Duodenal mucosa (tissue), 2 donors: ENCODE results near the gene SYT17.

Experiments used
- H3K27ac ChIP-seq: one replicate; pipeline ENCODE4 v1.7.0; 2013; ENCODE audit warnings: low read depth, low read length
- H3K27me3 ChIP-seq, 2 donors: one replicate each; pipeline ENCODE4 v1.7.0; 2013; ENCODE audit warnings: low read length in 2 of 2, control low read depth in 1 of 2; ENCODE audit not compliant: insufficient read depth in 2 of 2, control insufficient read depth in 1 of 2
- H3K36me3 ChIP-seq, 2 donors: one replicate each; pipeline ENCODE4 v1.7.0; 2013; ENCODE audit warnings: low read length in 2 of 2, control low read depth in 1 of 2; ENCODE audit not compliant: insufficient read depth in 2 of 2, control insufficient read depth in 1 of 2
- H3K4me1 ChIP-seq, 2 donors: one replicate each; pipeline ENCODE4 v1.7.0; 2013; ENCODE audit warnings: low read length in 2 of 2, control low read depth in 1 of 2; ENCODE audit not compliant: insufficient read depth in 2 of 2, control insufficient read depth in 1 of 2
- H3K4me3 ChIP-seq, 2 donors: one replicate each; pipeline ENCODE4 v1.7.0; 2013; ENCODE audit warnings: low read length in 2 of 2, low read depth in 1 of 2
- H3K9ac ChIP-seq, 2 donors: one replicate each; pipeline ENCODE4 v1.7.0; 2013; ENCODE audit warnings: low read length in 2 of 2, low read depth in 1 of 2
- H3K9me3 ChIP-seq, 2 donors: one replicate each; pipeline ENCODE4 v1.7.0; 2013; ENCODE audit warnings: low read length in 2 of 2, control low read depth in 1 of 2; ENCODE audit not compliant: control insufficient read depth in 1 of 2

SYT17 gene

DNA sequence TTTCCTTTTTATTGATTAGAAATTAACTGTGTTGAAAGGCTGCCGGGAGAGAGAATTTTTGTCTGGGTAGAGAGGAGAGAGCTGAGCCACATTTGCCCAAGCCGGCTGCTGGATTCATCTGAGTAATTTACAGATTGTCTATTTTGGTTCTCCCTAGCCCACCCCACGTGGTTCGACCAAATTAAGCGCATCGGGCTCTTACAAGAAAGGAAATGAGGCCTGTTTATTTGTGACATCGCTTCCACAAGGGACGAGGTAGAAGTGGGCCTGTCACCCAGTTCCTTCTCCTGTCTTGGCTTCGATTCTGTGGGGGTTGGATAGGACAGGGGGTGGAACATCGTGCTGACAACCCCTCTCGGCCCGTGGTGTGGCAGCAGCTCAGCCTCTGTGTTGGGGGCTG, 42.9 kb downstream of the SYT17 start:
- Histone ChIP-seq H3K9me3 (no peaks in the 10 kb centered on the region), H3K27me3 (no peaks in the 10 kb centered on the region), H3K9ac (no peak overlapping the region), H3K27ac (no peak overlapping the region), H3K36me3 (no peaks in the 10 kb centered on the region), H3K4me1 (no peaks in the 10 kb centered on the region), H3K4me3 (no peak overlapping the region)

DNA sequence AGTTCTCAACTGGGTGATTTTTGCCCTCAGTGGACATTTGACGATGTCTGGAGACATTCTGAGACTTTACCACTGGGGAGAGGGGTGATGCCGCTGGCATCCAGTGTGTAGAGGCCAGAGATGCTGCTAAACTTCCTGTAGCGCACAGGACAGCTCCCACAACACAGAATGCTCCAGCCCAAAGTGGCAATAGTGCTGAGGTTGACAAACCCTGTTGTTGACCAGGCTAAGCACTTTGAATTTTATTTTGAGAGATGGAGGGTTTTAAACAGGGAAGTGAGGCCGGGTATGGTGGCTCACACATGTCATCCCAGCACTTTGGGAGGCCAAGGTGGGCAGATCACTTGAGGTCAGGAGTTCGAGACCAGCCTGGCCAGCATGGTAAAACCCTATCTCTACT, 44.0 kb downstream of the SYT17 start:
- H3K4me1 ChIP-seq = no peaks in the 10 kb centered on the region
- H3K27ac ChIP-seq = no peak overlapping the region
- no peaks in the 10 kb centered on the region for H3K27me3 ChIP-seq
- H3K36me3 ChIP-seq = no peaks in the 10 kb centered on the region
- no peaks in the 10 kb centered on the region for H3K9me3 ChIP-seq
- H3K9ac ChIP-seq = no peak overlapping the region
- no peak overlapping the region for H3K4me3 ChIP-seq

DNA sequence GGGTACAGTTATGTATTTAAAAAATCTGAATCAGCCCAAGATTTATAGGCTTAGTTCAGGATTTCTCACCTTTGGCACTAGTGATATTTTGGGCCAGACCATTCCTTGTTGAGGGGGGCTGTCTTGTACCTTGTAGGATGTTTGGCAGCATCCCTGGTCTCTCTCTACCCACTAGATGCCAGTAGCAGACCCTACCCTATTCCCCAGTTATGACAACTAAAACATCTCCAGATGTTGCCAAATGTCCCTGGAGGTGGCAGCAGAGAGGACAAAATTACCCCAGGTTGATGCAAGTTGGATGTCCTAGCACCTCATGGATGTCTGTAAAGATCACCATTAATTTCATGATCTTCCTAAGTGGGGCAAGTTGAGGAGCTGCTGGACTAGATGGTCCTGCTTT, 45.8 kb downstream of the SYT17 start:
- Histone ChIP-seq H3K4me1 (no peaks in the 10 kb centered on the region), H3K27ac (no peak overlapping the region), H3K9me3 (no peaks in the 10 kb centered on the region), H3K4me3 (no peak overlapping the region), H3K36me3 (no peaks in the 10 kb centered on the region), H3K9ac (no peak overlapping the region), H3K27me3 (no peaks in the 10 kb centered on the region)

DNA sequence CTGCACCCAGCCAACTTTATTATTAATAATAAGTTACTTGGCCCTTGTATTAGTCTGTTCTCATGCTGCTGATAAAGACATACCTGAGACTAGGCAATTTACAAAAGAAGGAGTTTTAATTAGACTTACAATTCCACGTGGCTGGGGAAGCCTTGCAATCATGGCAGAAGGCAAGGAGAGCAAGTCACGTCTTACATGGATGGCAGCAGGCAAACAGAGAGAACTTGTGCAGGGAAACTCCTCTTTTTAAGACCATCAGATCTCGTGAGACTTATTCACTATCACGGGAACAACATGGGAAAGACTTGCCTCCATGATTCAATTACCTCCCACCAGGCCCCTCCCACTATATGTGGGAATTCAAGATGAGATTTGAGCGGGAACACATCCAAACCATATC, 47.7 kb downstream of the SYT17 start:
- Histone ChIP-seq H3K4me3 (no peak overlapping the region), H3K27ac (no peak overlapping the region), H3K27me3 (no peaks in the 10 kb centered on the region), H3K9me3 (no peaks in the 10 kb centered on the region), H3K36me3 (no peaks in the 10 kb centered on the region), H3K4me1 (no peaks in the 10 kb centered on the region), H3K9ac (no peak overlapping the region)

DNA sequence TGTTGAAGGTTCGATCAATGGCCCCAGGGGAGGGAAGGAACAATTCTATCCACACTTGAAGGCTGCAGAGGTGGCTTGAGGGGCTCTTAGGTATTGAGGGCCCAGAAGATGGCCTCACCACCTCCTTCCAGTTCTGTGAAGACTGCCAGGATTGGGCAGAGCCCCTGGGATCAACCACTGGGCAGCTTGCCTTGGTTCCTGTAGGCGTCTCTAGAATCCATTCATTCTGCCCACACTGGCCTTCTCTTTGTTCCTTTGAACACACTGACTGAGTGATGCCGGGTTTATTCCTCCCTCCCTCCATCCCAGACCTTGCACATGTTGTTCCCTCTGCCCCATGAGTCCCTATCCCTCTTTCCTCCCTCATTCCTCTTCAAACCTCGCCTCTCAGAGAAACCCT, 50.5 kb downstream of the SYT17 start:
- H3K9ac ChIP-seq = no peak overlapping the region
- H3K4me1 ChIP-seq = peaks cover 0 to 3% of the 10 kb centered on the region in 2 donors
- no peak overlapping the region for H3K27ac ChIP-seq
- no peaks in the 10 kb centered on the region for H3K9me3 ChIP-seq
- H3K36me3 ChIP-seq = no peaks in the 10 kb centered on the region
- no peak overlapping the region for H3K4me3 ChIP-seq
- no peaks in the 10 kb centered on the region for H3K27me3 ChIP-seq

DNA sequence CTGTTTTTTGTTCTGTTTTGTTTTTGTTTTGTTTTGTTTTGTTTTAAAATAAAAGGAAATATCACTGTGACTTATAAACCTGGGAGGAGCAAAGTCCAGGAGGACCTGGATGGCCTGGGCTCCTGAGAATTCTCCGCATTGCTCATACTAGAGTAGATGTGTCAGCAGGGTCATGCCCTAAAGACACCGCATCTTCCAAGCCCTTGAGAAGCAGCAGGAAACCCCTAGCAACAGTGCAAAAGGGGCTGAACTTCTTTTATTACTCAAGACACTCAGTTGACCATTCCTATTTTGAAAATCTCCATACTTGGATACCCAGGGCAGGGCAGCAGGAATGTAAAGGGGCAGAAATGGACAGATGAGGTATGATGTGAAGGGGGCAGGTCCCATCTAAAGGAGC, 51.8 kb downstream of the SYT17 start:
- no peaks in the 10 kb centered on the region for H3K9me3 ChIP-seq
- no peaks in the 10 kb centered on the region for H3K27me3 ChIP-seq
- H3K36me3 ChIP-seq = peaks cover 0 to 4% of the 10 kb centered on the region in 2 donors
- H3K4me1 ChIP-seq = peaks cover 0 to 3% of the 10 kb centered on the region in 2 donors
- H3K4me3 ChIP-seq = no peak overlapping the region
- H3K9ac ChIP-seq = no peak overlapping the region
- H3K27ac ChIP-seq = no peak overlapping the region

DNA sequence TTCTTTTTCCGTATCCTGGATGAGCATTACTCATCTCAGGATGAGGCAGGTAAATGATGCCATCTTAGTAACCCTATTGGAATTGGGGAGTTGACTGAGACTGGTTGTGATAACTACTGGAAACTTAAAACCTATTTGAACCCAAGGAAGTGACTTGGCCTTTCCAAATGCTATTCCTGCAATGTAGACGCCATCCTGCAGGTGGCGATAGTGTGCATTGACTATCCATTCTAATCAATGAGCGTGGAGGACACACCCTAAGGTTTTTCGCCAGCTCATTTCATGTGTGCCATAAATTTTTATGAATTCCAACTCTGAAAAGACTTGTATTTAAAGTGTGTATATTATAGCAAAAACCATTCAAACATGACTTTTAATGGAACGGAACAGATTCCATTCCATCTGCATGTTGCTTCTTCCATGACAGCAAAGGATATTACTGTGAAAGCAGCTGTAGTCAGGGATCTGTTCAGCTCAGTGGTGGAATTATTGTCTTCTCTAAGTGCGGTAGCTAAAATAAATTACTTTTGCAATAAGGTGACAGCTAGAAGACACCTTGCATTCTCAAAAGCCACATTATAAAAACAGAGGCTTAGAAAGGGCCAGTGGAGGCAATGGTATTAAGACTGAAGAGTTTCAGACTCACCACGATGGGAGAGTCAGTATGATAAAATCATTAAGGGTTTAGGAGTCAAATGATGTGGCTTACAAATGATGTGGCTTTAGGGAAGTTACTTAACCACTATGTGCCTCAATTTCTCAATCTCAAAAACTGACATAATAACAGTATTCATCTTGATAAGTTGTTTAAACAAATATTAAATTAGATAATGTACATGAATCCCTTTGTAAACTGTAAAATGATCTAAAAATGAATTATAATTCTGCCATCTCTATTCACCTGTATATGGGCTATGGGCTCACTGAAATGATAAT, 55.5 kb downstream of the SYT17 start:
- Histone ChIP-seq H3K9ac (no peak overlapping the region), H3K4me1 (peaks cover 0 to 3% of the 10 kb centered on the region in 2 donors), H3K27ac (no peak overlapping the region), H3K36me3 (peaks cover 0 to 8% of the 10 kb centered on the region in 2 donors), H3K4me3 (no peak overlapping the region), H3K9me3 (no peaks in the 10 kb centered on the region), H3K27me3 (no peaks in the 10 kb centered on the region)

DNA sequence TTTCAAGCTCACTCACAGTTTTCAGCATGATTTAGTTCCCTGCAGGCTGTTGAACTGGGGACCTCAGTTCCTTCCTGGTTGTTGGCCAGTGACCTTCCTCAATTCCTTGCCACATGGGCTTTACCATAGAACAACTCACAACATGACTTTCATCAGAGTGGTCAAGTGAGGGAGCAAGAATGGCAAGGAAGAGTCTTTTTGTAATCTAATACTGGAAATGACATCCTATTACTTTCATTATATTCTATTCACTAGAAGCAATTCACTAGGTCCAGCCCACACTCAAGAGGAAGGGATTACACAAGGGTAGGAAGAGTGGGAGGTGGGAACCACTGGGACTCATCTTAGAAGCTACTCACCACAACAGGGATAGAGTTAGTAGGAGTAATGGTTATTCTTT, 57.6 kb downstream of the SYT17 start:
- no peak overlapping the region for H3K27ac ChIP-seq
- H3K36me3 ChIP-seq = peaks cover 0 to 8% of the 10 kb centered on the region in 2 donors
- no peaks in the 10 kb centered on the region for H3K9me3 ChIP-seq
- peaks cover 0 to 3% of the 10 kb centered on the region in 2 donors for H3K4me1 ChIP-seq
- no peak overlapping the region for H3K4me3 ChIP-seq
- H3K9ac ChIP-seq = no peak overlapping the region
- no peaks in the 10 kb centered on the region for H3K27me3 ChIP-seq

DNA sequence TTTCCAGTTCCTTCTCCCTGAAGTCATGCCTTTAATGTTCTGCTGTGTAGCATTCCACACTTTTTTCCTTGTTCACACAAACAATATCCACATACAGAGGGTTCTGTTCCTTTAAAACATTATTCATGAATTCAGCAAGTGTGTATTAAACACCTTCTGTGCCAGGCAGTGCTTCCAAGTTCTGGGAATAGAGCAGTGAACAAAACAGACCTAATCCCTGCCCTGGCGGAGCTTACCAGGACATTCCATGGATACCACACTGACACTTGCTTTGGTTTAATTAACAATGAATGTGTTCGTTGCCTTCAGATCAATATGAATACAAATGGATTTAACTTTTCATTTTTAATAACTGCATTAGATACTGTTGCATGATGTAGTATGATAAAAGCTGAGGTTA, 59.6 kb downstream of the SYT17 start:
- no peaks in the 10 kb centered on the region for H3K9me3 ChIP-seq
- H3K27ac ChIP-seq = no peak overlapping the region

DNA sequence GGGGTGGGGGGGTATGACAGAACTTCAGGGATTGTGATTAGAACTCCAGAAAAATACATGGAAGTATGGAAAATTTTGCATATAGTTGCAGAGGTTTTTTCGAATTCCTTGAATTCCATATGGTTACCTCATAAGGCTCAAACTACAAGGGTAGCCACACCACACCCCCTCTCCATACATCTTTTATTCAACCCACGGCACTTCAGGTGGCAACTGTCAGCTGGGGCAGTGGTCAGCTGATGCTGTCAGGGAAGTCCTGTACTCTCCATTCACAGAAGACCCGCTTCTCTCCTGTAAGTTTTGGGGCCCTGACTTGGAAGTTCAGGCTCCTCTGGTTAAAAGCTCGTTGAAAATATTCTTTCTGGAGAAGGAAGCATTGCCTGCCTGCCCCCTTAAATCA, 60.0 kb downstream of the SYT17 start:
- Histone ChIP-seq H3K9me3 (no peaks in the 10 kb centered on the region), H3K4me1 (peaks cover 0 to 3% of the 10 kb centered on the region in 2 donors), H3K27me3 (no peaks in the 10 kb centered on the region), H3K27ac (no peak overlapping the region), H3K9ac (no peak overlapping the region), H3K36me3 (peaks cover 0 to 8% of the 10 kb centered on the region in 2 donors), H3K4me3 (no peak overlapping the region)

More for the DNA sequence above, 59.6 kb downstream of the SYT17 start:
- H3K9ac ChIP-seq = no peak overlapping the region
- no peak overlapping the region for H3K4me3 ChIP-seq
- peaks cover 0 to 8% of the 10 kb centered on the region in 2 donors for H3K36me3 ChIP-seq
- no peaks in the 10 kb centered on the region for H3K27me3 ChIP-seq
- peaks cover 0 to 3% of the 10 kb centered on the region in 2 donors for H3K4me1 ChIP-seq
